GM18526 (cell line): ENCODE results near the gene UGT1A10.

Experiments
- POLR2A ChIP-seq: IDR thresholded peaks from 3 replicates; pipeline ENCODE4 v1.6.1; 2011; ENCODE audit not compliant: insufficient read length; ENCODE audit errors: extremely low read depth

Gene UGT1A10

GRCh38 chr2:233817361-233817911 is 181.2 kb downstream of the UGT1A10 start:
- TF ChIP-seq POLR2A: no peak

- no peak for TF ChIP-seq POLR2A
Observed at GRCh38 chr2:233817995-233818638, 181.9 kb downstream of the UGT1A10 start.

GRCh38 chr2:233818639-233819621 is 182.7 kb downstream of the UGT1A10 start:
- TF ChIP-seq POLR2A: no peak

GRCh38 chr2:233819884-233820773 is 183.9 kb downstream of the UGT1A10 start:
- TF ChIP-seq POLR2A: no peak

GRCh38 chr2:233820774-233821105 is 184.5 kb downstream of the UGT1A10 start:
- no peak for TF ChIP-seq POLR2A

GRCh38 chr2:233821196-233821595 is 184.9 kb downstream of the UGT1A10 start:
- TF ChIP-seq POLR2A: no peak

- no peak for TF ChIP-seq POLR2A
Observed at GRCh38 chr2:233821709-233822100, 185.5 kb downstream of the UGT1A10 start.

- no peak for TF ChIP-seq POLR2A
Observed at GRCh38 chr2:233822101-233822771, 186.0 kb downstream of the UGT1A10 start.
